Measurements from ENCODE around the gene RNU6-9. TPM values are rescaled to one million over a fixed set of nuclear protein-coding genes. Genes with fewer than 3 reads are reported as not detected.

The RNU6-9 gene
- total RNA-seq, 1 donor from 2014 or later: not detected

- Histone ChIP-seq H3K27ac (ENCODE audit: low read depth, low read length) (peak overlapping the region; percentile 52), H3K36me3 (ENCODE audit: insufficient read depth, low read length) (peaks cover 2% of the 10 kb centered on the region), H3K4me3 (ENCODE audit: insufficient read depth, low read depth, low read length) (peak overlapping the region; percentile 17), H3K9me3 (ENCODE audit: insufficient read depth, low read depth, low read length) (no peaks in the 10 kb centered on the region), H3K4me2 (ENCODE audit: low read length) (peak overlapping the region; percentile 71), H3K9ac (ENCODE audit: low read length) (peak overlapping the region; percentile 7), H2AFZ (ENCODE audit: low read depth, low read length) (no peak overlapping the region), H3K79me2 (ENCODE audit: insufficient read depth, low read length) (peaks cover 48% of the 10 kb centered on the region), H3K4me1 (ENCODE audit: insufficient read depth, low read length) (peaks cover 35% of the 10 kb centered on the region), H4K20me1 (ENCODE audit: insufficient read depth, low read length) (peaks cover 19% of the 10 kb centered on the region), H3K27me3 (ENCODE audit: insufficient read depth, low read length) (no peaks in the 10 kb centered on the region)
- TF ChIP-seq EZH2 (IDR thresholded peaks at IDR 0.05; ENCODE audit: insufficient read depth, low read length) (no peak), CTCF (IDR thresholded peaks at IDR 0.05; ENCODE audit: insufficient read depth, low read depth, low read length) (no peak)
- peak overlapping the region; percentile 83 for H3K27ac Mint-ChIP-seq (ENCODE audit: unreplicated experiment)
- peaks cover 9% of the 10 kb centered on the region for H3K4me1 Mint-ChIP-seq (ENCODE audit: low read depth, unreplicated experiment)
- peak; percentile 87 for DNase-seq (ENCODE audit: low read depth)
- no peak overlapping the region for H3K4me3 Mint-ChIP-seq (ENCODE audit: unreplicated experiment)
- H3K27me3 Mint-ChIP-seq (ENCODE audit: low read depth, unreplicated experiment): no peaks in the 10 kb centered on the region
- H3K36me3 Mint-ChIP-seq (ENCODE audit: low read depth, unreplicated experiment): peaks cover 10% of the 10 kb centered on the region
- FAIRE-seq: no peak
- no peaks in the 10 kb centered on the region for H3K9me3 Mint-ChIP-seq (ENCODE audit: unreplicated experiment)
Observed at GRCh38 chr19:932648-933552, 39.6 kb downstream of the RNU6-9 start.

GRCh38 chr19:933553-933882, 40.2 kb downstream of the RNU6-9 start:
- TF ChIP-seq CTCF (IDR thresholded peaks at IDR 0.05; ENCODE audit: insufficient read depth, low read depth, low read length) (no peak), EZH2 (IDR thresholded peaks at IDR 0.05; ENCODE audit: insufficient read depth, low read length) (no peak)
- H3K9me3 ChIP-seq (ENCODE audit: insufficient read depth, low read depth, low read length): no peaks in the 10 kb centered on the region
- H2AFZ ChIP-seq (ENCODE audit: low read depth, low read length): no peak overlapping the region
- H4K20me1 ChIP-seq (ENCODE audit: insufficient read depth, low read length): peaks cover 22% of the 10 kb centered on the region
- no peak overlapping the region for H3K4me3 Mint-ChIP-seq (ENCODE audit: unreplicated experiment)
- no peak overlapping the region for H3K9ac ChIP-seq (ENCODE audit: low read length)
- FAIRE-seq (no peak), DNase-seq (ENCODE audit: low read depth) (no peak)
- peaks cover 12% of the 10 kb centered on the region for H3K36me3 Mint-ChIP-seq (ENCODE audit: low read depth, unreplicated experiment)
- H3K4me3 ChIP-seq (ENCODE audit: insufficient read depth, low read depth, low read length): no peak overlapping the region
- peak overlapping the region; percentile 55 for H3K27ac ChIP-seq (ENCODE audit: low read depth, low read length)
- H3K36me3 ChIP-seq (ENCODE audit: insufficient read depth, low read length): peaks cover 2% of the 10 kb centered on the region
- H3K27ac Mint-ChIP-seq (ENCODE audit: unreplicated experiment): peak overlapping the region; percentile 83
- peaks cover 34% of the 10 kb centered on the region for H3K4me1 ChIP-seq (ENCODE audit: insufficient read depth, low read length)
- no peaks in the 10 kb centered on the region for H3K9me3 Mint-ChIP-seq (ENCODE audit: unreplicated experiment)
- no peaks in the 10 kb centered on the region for H3K27me3 Mint-ChIP-seq (ENCODE audit: low read depth, unreplicated experiment)
- peaks cover 48% of the 10 kb centered on the region for H3K79me2 ChIP-seq (ENCODE audit: insufficient read depth, low read length)
- no peaks in the 10 kb centered on the region for H3K27me3 ChIP-seq (ENCODE audit: insufficient read depth, low read length)
- peaks cover 9% of the 10 kb centered on the region for H3K4me1 Mint-ChIP-seq (ENCODE audit: low read depth, unreplicated experiment)
- H3K4me2 ChIP-seq (ENCODE audit: low read length): peak overlapping the region; percentile 71
